OCI-LY1 (cell line): ENCODE data around the gene MRPL52.
"Not testable (repeated sequence)": the region's sequence is repeated elsewhere in the genome, so short reads cannot be mapped to it uniquely, and the experiment has no call there.

Experiments used
- H2AFZ ChIP-seq: fragments of 200-600 bp; sonication (generic), shearing (Covaris generic); 2 replicates; pipeline ENCODE4 v1.6.0; 2014; ENCODE audit warnings: antibody characterized with exemption, mild to moderate bottlenecking, low read length
- H3F3A ChIP-seq: fragments of 200-600 bp; sonication (generic), shearing (Covaris generic); 2 replicates; pipeline ENCODE4 v1.6.0; 2014; ENCODE audit warnings: mild to moderate bottlenecking, antibody characterized with exemption, low read length, moderate library complexity; ENCODE audit not compliant: insufficient read depth
- H3K27ac ChIP-seq: fragments of 200-600 bp; sonication (generic); 2 replicates; pipeline ENCODE4 v1.5.1; 2014; ENCODE audit warnings: low read length, mixed run types, mild to moderate bottlenecking, low read depth; ENCODE audit not compliant: poor library complexity, severe bottlenecking
- H3K27me3 ChIP-seq: fragments of 200-600 bp; sonication (generic); 2 replicates; pipeline ENCODE4 v1.6.0; 2014; ENCODE audit warnings: antibody characterized with exemption, mild to moderate bottlenecking, low read length, moderate library complexity; ENCODE audit not compliant: insufficient read depth
- H3K36me3 ChIP-seq: fragments of 200-600 bp; sonication (generic); 2 replicates; pipeline ENCODE4 v1.6.1; 2014; ENCODE audit warnings: mild to moderate bottlenecking, antibody characterized with exemption, low read length, moderate library complexity, mixed read lengths; ENCODE audit not compliant: insufficient read depth
- H3K4me1 ChIP-seq: fragments of 200-600 bp; sonication (generic); 2 replicates; pipeline ENCODE4 v1.5.1; 2014; ENCODE audit warnings: mild to moderate bottlenecking, low read length, moderate library complexity; ENCODE audit not compliant: insufficient read depth, severe bottlenecking
- H3K4me2 ChIP-seq: fragments of 200-600 bp; sonication (generic), shearing (Covaris generic); 2 replicates; pipeline ENCODE4 v1.6.1; 2014; ENCODE audit warnings: low read length
- H3K4me3 ChIP-seq: fragments of 200-600 bp; sonication (generic); 2 replicates; pipeline ENCODE4 v1.5.1; 2014; ENCODE audit warnings: low read length, low read depth, mild to moderate bottlenecking, mixed read lengths; ENCODE audit not compliant: poor library complexity, severe bottlenecking
- H3K79me2 ChIP-seq: fragments of 200-600 bp; shearing (Covaris generic); 2 replicates; pipeline ENCODE4 v1.6.1; 2016; ENCODE audit warnings: mixed run types, low read length, mixed read lengths; ENCODE audit not compliant: insufficient read depth
- H3K9ac ChIP-seq: fragments of 200-600 bp; sonication (generic), shearing (Covaris generic); 2 replicates; pipeline ENCODE4 v1.6.1; 2014; ENCODE audit warnings: mild to moderate bottlenecking, low read length, mixed read lengths
- H3K9me2 ChIP-seq: fragments of 200-600 bp; sonication (generic), shearing (Covaris generic); 2 replicates; pipeline ENCODE4 v1.6.1; 2014; ENCODE audit warnings: low read depth, mild to moderate bottlenecking, low read length, mixed read lengths
- H3K9me3 ChIP-seq: fragments of 200-600 bp; shearing (Covaris generic); 2 replicates; pipeline ENCODE4 v1.6.1; 2014; ENCODE audit warnings: low read length, mixed read lengths
- H4K20me1 ChIP-seq: fragments of 200-600 bp; sonication (generic), shearing (Covaris generic); 2 replicates; pipeline ENCODE4 v1.6.0; 2016; ENCODE audit warnings: mild to moderate bottlenecking, low read length; ENCODE audit not compliant: insufficient read depth
- CTCF ChIP-seq: fragments of 200-600 bp; sonication (generic), shearing (Covaris generic); IDR thresholded peaks from 2 replicates; pipeline ENCODE4 v1.5.1; 2017; ENCODE audit warnings: mild to moderate bottlenecking, antibody characterized with exemption, low read length, moderate library complexity, mixed read lengths
- EZH2 ChIP-seq: fragments of 200-600 bp; sonication (generic), shearing (Covaris generic); IDR thresholded peaks from 2 replicates; pipeline ENCODE4 v1.8.0; 2017; ENCODE audit warnings: borderline replicate concordance, mixed run types, mild to moderate bottlenecking, antibody characterized with exemption, low read length, moderate library complexity, mixed read lengths

MRPL52 gene

GRCh38 chr14:22822016-22822570, 7.6 kb upstream of the MRPL52 start:
- H2AFZ ChIP-seq: no peak overlapping the region
- H3K79me2 ChIP-seq: no peaks in the 10 kb centered on the region
- H3K9me2 ChIP-seq: no peaks in the 10 kb centered on the region
- H3K36me3 ChIP-seq: no peaks in the 10 kb centered on the region
- peak overlapping the region; percentile 63; the same call in 1 of the 2 replicates for H3K4me2 ChIP-seq
- H4K20me1 ChIP-seq: no peaks in the 10 kb centered on the region
- no peak for TF ChIP-seq CTCF
- no peak for TF ChIP-seq EZH2
- no peak overlapping the region; the same call in 1 of the 2 replicates for H3K9ac ChIP-seq
- no peaks in the 10 kb centered on the region for H3F3A ChIP-seq
- no peaks in the 10 kb centered on the region for H3K9me3 ChIP-seq
- no peak overlapping the region for H3K27ac ChIP-seq
- H3K27me3 ChIP-seq: no peaks in the 10 kb centered on the region
- H3K4me3 ChIP-seq: peak overlapping the region; percentile 47
- peaks cover 43% of the 10 kb centered on the region for H3K4me1 ChIP-seq

- Histone ChIP-seq H3K4me2 (peak overlapping the region; percentile 63), H2AFZ (no peak overlapping the region), H3K9ac (peak overlapping the region; percentile 12; the same call in 1 of the 2 replicates), H3F3A (no peaks in the 10 kb centered on the region), H3K4me3 (peak overlapping the region; percentile 47), H3K36me3 (no peaks in the 10 kb centered on the region), H3K9me3 (no peaks in the 10 kb centered on the region), H3K9me2 (no peaks in the 10 kb centered on the region), H4K20me1 (no peaks in the 10 kb centered on the region), H3K79me2 (no peaks in the 10 kb centered on the region), H3K27ac (no peak overlapping the region), H3K4me1 (peaks cover 43% of the 10 kb centered on the region), H3K27me3 (no peaks in the 10 kb centered on the region)
- TF ChIP-seq CTCF: peak; percentile 81
- TF ChIP-seq EZH2: no peak
Observed at GRCh38 chr14:22822571-22823098, 7.1 kb upstream of the MRPL52 start.

GRCh38 chr14:22824711-22825359, 4.9 kb upstream of the MRPL52 start:
- Histone ChIP-seq H3K27me3 (no peaks in the 10 kb centered on the region), H3K9me2 (no peaks in the 10 kb centered on the region), H3K4me1 (peaks cover 38% of the 10 kb centered on the region), H3K27ac (peak overlapping the region; percentile 6), H3F3A (no peaks in the 10 kb centered on the region; the same call in 1 of the 2 replicates), H3K36me3 (no peaks in the 10 kb centered on the region), H3K9ac (no peak overlapping the region; the same call in 1 of the 2 replicates), H2AFZ (peak overlapping the region; percentile 16; the same call in 1 of the 2 replicates), H3K4me3 (no peak overlapping the region), H3K79me2 (no peaks in the 10 kb centered on the region), H4K20me1 (no peaks in the 10 kb centered on the region), H3K4me2 (peak overlapping the region; percentile 44), H3K9me3 (no peaks in the 10 kb centered on the region)
- TF ChIP-seq CTCF (no peak), EZH2 (no peak)

GRCh38 chr14:22829076-22829660, 519 bp upstream of the MRPL52 start:
- H3K36me3 ChIP-seq: peaks cover 23% of the 10 kb centered on the region
- not testable (repeated sequence) for H3K9me2 ChIP-seq, H3K79me2 ChIP-seq, H3K9me3 ChIP-seq, H3K27me3 ChIP-seq, H4K20me1 ChIP-seq, H3F3A ChIP-seq
- H3K4me2 ChIP-seq: peak overlapping the region; percentile 89
- peak overlapping the region; percentile 21 for H2AFZ ChIP-seq
- H3K27ac ChIP-seq: peak overlapping the region; percentile 52
- peaks cover 25% of the 10 kb centered on the region for H3K4me1 ChIP-seq
- H3K4me3 ChIP-seq: peak overlapping the region; percentile 72
- peak overlapping the region; percentile 77 for H3K9ac ChIP-seq
